Testis (tissue), 2 donors: Measurements from ENCODE around the gene P3H2.

Source experiments
- POLR2A ChIP-seq: fragments of 450-650 bp; IDR thresholded peaks from one replicate; pipeline ENCODE4 v1.6.1; 2017; ENCODE audit warnings: antibody characterized with exemption, mild to moderate bottlenecking, moderate library complexity
- TF ChIP-seq, protein P1 (sequence below), 3 experiments: fragments of 450-650 bp in 2 of 3; fragments of 200-600 bp in 1 of 3; sonication (generic) in 1 of 3; IDR thresholded peaks; one replicate each; pipeline ENCODE4 v1.5.1; 2016 to 2019; ENCODE audit warnings: antibody characterized with exemption in 3 of 3, mild to moderate bottlenecking in 2 of 3, moderate library complexity in 1 of 3

DNA sequence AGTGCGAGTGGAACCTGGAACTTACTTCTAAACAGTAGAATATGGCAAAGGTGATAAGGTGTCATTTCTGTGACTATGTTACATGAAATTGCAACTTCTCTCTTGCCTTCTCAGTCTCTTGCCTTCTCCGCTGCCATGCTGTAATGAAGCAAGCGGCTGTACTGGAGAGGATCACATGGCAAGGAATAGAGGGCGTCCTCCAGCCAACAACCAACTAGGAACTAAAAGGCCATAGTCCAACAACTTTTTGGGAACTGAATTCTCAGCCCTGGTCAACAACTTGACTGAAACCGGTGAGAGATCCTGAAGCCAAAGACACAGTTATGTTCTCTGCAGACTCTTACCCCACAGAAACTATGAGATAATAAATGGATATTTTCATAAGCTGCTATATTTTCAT lies 143.5 kb downstream of the P3H2 start:
- TF ChIP-seq, protein P1, sequence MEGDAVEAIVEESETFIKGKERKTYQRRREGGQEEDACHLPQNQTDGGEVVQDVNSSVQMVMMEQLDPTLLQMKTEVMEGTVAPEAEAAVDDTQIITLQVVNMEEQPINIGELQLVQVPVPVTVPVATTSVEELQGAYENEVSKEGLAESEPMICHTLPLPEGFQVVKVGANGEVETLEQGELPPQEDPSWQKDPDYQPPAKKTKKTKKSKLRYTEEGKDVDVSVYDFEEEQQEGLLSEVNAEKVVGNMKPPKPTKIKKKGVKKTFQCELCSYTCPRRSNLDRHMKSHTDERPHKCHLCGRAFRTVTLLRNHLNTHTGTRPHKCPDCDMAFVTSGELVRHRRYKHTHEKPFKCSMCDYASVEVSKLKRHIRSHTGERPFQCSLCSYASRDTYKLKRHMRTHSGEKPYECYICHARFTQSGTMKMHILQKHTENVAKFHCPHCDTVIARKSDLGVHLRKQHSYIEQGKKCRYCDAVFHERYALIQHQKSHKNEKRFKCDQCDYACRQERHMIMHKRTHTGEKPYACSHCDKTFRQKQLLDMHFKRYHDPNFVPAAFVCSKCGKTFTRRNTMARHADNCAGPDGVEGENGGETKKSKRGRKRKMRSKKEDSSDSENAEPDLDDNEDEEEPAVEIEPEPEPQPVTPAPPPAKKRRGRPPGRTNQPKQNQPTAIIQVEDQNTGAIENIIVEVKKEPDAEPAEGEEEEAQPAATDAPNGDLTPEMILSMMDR (IDR thresholded peaks at IDR 0.05) = no peak
- TF ChIP-seq POLR2A = no peak
